NCI-H510A (cell line): ENCODE results near the gene ITIH2.
"Not testable (repeated sequence)": the region's sequence is repeated elsewhere in the genome, so short reads cannot be mapped to it uniquely, and the experiment has no call there.

Source experiments
- DNase-seq: peaks from one replicate; lab custom pipeline; 2025; lab: John Stamatoyannopoulos, UW

Gene ITIH2

DNA sequence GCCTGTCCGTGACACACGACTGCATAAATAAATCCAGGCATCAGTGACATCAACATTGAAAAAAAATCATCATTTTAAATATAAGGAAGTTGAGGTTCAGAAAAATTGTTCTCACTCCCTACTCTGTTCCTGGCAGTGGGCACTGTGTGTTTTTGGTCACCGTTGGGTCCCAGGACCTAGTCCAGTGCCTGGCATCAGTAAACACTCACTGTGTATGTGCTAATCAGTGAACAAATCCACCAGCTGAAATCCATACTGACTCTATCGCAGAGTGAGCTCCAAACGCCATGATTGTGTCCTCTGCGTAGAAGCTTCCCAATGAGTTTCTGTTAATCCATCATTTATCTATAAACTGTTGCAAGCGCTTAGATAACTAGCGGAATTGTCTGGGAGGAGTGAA lies 41.2 kb downstream of the ITIH2 start:
- no peak for DNase-seq

DNA sequence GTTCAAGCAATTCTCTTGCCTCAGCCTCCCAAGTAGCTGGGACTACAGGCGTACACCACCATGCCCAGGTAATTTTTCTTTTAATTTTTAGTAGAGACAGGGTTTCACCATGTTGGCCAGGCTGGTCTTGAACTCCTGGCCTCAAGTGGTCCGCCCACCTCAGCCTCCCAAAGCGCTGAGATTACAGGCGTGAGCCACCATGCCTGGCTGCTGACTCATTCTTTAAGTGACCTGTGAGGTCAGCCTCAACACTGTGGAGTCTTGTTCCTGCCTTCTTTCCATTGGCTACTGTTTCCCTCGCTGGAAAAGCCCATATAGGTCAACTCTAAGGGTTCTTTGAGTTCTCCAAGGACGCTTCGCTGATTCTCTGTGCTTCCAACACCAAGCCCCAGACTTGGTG lies 45.5 kb downstream of the ITIH2 start:
- DNase-seq: not testable (repeated sequence)

DNA sequence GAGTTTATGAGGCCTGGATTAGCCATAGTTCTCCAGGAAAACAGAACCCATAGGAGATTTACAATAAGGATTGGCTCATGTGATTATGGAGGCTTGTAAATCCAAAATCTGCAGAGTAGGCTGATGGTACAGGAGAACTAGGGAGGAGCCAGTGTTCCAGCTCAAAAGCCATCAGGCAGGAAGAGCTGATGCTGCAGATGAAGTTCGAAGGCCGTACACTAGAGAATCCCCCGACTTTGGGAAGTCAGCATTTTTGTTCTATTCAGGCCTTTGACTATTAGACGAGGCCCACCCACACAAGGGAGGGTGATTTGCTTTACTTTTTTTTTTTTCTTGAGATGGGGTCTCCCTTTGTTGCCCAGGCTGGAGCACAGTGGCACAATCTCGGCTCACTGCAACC lies 47.1 kb downstream of the ITIH2 start:
- no peak for DNase-seq

DNA sequence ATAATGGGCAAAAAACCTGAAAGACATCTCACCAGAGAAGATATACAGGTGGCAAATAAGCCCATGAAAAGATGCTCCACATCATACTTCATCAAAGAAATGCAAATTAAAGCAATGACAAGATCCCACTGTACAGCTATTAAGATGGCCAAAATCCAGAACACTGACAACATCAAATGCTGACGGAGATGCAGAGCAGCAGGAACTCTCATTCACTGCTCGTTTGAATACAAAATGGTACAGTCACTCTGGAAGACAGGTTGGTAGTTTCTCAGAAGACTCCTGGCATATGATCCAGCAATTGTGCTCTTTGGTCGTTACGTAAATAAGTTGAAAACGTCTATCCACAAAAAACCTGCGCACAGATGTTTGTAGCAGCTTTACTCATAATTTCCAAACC lies 49.1 kb downstream of the ITIH2 start:
- DNase-seq: no peak

DNA sequence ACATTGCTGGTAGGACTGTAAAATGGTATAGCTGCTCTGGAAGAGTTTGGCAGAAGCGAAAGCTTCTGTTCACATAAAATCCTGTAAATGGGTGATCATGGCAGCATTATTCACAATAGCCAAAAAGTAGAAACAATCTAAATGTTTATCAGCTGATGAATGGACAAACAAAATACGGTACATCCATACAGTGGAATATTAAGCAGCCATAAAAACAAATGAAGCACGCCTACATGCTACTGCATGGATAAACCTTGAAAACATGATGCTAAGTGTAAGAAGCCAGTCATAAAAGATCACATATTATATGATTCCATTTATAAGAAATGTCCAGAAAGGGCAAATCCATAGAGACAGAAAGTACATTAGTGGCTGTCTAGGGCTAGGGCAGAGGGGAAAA lies 52.0 kb downstream of the ITIH2 start:
- DNase-seq: no peak

DNA sequence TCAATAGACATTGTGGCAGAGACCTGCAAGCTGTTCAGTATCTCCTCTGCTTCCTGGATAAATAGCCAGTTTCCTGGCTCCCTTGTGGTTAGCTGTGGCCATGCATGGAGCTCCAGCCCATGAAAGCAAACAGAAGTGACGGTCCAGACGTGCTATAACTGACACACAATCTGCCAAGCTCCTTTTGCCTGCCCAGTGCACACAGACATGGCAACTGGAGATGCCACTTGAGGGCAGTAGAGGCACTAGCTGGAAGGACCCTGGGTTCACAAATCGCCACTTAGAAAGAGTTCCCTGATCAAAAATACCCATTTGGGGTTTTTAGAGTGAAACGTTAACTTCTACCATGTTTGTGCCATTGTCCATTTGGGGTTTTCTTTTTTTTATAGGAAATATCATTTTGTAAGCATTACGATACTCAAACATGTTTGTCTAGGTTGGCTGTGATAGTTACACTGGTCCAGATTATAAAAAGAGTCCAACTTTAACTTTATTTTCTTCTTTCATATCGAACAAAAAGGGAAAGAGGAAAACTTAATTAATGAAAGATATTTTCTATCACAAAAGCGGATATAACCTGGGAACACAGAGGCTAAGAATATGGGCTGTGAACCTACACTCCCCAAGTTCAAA lies 53.4 kb downstream of the ITIH2 start:
- DNase-seq: no peak

DNA sequence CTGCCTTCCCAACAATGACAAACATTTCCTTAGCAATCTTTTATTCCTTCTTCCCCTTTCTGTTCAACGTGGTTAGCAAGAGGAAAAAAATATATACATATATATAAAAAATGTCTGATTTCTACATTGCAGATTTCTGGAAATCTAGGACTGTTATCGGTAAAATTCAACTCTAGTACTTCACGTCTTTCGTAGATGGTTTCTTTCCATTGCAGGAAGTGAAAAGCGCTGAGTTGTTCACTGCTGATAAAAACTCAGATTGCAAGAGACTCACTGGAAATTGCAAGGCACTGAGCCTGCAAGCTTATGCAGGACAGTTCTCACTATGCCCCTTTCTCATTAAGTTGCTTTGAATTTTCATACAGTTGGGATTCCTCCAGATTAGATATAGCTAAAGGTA lies 60.8 kb downstream of the ITIH2 start:
- no peak for DNase-seq

DNA sequence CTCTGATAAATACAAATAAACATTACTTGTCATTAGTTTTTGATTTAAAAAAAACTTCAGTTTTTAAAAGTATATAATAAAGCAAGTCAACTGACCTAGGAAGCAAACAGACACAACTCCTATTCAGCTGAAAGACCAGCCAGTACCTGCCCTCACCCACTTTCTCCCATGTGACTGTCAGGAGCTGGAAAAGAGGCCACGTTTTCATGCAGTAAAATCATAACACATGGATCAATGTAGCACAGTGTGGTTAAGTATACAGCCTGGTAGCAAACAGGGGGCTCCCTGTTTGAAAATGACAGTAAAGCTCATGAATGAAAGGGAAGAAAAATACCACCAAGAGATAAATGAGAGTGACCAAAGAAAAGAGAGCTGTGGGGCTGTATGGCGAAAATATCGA lies 63.1 kb downstream of the ITIH2 start:
- no peak for DNase-seq

DNA sequence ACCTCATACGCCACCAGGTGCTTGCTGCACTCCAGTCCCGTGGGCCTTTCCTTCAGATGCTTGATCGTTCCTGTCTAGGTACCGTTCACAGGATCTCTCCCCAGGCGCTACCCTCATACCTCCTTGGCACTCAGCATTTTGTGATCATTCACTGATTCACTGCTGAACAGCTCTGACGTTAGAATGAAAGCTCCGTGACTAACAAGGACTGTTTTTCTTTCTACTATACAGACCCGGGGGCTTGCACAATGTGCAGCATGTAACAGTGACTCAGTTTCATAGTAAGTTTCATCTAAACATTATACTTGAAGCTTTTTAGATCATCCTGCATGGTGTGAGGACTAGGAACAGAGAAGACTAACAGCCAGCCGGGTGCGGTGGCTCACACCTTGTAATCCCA lies 64.1 kb downstream of the ITIH2 start:
- no peak for DNase-seq

DNA sequence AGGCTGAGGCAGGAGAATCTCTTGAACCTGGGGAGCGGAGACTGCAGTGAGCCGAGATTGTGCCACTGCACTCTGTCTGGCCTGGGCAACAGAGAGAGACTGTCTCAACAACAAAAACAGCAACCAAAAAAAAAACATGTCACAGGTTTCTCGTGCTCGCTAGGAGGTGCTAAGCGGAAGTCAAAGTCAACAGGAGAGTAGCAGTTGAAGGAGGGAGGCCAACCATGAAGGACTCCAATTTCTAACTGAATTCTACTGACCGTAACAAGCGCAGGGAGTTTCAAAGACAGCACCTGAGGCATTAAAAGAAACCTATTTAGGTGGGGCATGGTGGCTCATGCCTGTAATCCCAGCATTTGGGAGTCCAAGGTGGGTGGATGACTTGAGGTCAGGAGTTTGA lies 65.3 kb downstream of the ITIH2 start:
- DNase-seq: no peak

DNA sequence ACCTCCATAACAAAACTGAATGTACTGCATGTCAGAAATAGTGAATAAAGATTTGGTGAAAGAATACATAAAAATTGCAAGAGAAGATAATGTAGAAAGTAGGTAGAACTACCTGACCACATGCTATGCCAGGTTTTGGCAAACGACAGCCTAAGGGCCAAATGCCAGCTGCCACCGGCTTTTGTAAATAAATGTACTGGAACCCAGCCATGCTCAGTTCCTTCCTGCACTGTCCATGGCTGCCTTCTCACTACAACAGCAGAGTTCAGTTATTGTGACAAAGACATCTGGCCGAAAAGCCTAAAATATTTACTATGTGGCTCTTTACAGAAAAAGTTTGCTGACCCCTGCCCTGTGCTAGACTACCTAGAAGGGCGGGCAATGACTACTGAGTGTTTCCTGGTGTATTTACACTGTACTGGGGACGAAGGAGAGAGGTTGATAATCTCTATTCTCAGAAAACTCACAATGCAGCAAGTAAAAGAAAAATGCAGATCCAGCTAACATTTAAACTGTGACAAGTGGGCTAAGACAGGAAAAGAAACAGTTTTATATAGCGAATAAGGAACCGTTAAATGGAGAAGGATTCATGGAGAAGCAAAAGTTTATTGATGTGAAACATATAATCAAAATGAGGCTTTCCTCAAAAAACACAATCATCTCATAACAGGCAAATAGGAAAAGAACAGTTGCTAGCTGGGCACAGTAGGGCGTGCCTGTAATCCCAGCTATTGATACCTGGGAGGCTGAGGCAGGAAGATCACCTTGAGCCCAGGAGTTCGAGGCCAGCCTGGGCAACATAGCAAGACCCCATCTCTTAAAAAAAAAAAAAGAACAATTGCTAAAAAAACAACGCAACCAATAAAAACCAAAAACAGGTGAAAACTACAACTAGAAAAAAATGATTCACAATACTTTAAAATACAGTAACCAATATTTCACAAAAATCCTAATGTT lies 71.0 kb downstream of the ITIH2 start:
- DNase-seq: no peak

DNA sequence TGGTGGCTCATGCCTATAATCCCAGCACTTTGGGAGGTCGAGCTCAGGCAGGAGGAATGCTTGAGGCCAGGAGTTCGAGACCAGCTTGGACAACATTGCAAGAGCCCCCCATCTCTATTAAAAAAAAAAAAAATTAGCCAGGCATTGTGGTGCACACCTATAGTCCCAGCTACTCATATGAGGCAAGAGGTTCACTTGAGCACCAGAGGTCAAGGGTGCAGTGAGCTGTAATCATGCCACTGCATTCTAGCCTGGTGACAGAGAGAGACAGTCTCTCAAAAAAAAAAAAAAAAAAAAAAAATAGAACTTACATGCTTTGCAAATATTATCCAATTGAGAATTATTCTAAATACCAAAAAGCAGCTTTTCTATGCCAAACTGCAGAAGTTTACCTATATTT lies 73.7 kb downstream of the ITIH2 start:
- DNase-seq: no peak

DNA sequence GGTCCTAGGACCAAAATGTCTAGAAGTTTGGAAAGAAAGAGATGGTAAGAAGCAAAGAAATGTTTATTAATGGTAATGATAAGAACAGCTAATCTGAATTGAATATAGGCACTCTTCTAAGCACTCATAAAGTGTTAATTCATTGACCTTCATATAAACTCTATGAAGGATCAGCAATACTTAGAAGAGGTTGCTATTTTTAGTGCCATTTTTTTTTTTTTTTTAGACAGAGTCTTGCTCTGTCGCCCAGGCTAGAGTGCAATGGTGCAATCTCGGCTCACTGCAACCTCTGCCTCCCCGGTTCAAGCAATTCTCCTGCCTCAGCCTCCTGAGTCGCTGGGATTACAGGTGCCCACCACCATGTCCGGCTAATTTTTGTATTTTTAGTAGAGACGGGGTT lies 79.1 kb downstream of the ITIH2 start:
- not testable (repeated sequence) for DNase-seq

DNA sequence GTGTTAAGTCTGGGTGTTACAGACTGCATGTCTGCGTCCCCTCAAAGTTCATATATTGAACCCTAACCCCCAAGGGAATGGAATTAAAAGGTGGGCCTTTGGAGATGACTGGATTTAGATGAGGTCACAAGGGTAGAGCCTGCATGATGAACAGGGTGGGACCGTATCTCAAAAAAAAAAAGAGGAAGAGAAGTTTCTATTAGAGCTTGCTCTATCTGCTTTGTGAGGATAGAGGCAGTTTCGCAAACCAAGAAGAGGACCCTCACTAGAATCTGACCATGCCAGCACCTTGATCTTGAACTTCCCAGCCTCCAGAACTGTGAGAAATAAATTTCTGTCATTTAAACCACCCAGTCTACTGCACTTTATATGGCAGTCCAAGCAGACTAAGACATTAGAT lies 83.3 kb downstream of the ITIH2 start:
- no peak for DNase-seq

DNA sequence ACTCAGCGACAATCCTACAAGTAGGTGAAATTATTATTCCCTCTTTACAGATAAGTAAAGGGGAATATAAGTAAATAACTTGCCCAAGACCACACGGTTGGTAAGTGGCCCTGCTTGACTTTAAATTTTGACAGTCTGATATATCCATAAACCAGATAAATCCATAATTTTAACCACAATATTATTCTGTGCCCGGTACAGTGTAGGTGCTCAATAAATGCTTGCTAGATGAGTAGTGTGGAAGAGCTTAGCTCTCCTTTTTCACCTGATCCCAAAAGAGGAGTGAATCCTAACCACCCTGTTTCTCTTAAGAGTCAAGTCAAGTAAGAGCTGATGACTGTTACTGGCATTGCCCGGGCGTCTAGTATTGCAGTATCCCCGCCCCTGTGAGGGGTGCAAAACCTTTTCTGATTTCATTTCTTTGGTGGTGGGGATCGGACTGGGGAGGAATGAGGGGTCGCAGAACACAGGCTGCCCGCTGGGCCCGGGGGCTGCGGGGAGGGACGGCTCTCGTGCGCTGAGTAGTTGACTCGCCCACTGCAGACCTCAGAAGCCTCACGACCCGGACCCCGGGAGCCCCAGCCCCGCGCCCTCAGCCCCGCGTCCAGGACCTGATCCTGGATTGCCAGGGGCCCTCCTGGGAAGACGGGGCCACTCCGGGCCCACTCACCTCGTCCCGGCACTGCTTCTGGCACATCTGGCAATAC lies 84.2 kb downstream of the ITIH2 start:
- no peak for DNase-seq

DNA sequence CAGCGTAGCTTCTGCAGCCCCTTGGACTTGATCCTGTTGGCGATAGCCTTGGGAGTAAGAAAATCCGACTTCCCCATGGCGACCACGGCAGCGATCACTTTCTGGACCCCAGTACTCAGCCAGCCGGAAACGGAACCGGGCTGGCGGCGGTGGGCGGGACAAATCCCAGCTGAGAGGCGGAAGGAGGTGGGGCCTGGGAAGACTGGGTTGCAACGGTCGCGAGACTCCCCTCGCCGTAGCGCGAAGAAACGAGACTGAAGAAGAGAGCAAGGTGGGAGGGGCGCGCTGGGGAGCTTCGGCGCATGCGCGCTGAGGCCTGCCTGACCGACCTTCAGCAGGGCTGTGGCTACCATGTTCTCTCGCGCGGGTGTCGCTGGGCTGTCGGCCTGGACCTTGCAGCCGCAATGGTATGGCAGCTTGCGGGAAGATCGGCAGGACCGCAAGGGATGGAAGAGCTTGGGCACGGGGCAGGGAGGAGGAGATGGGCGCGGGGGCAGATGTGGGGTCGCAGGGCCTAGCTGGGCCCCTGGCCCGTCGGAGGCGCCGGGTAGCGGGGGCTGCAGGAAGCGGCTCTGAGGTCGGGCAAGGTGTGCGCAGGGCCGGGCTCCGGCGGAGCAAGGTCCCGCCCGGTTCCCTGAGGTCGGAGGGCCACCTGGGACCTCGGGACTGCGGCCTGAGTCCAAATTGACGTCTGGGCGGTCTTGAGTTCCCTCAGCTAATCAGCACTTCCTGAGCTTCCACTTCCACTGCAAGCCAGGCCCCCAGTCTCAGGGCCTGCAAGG lies 84.9 kb downstream of the ITIH2 start, which contains the start of the genes ATP5F1C and KIN:
Gene ATP5F1C, plus strand, starts transcription at position 321 of the 782 bp plus-strand sequence. Its CDS starts 31 bp downstream, at position 352.
Gene KIN, minus strand, starts transcription at position 137 of the 782 bp plus-strand sequence. Its CDS starts 60 bp downstream, at position 77.
- peak; percentile 69 for DNase-seq

DNA sequence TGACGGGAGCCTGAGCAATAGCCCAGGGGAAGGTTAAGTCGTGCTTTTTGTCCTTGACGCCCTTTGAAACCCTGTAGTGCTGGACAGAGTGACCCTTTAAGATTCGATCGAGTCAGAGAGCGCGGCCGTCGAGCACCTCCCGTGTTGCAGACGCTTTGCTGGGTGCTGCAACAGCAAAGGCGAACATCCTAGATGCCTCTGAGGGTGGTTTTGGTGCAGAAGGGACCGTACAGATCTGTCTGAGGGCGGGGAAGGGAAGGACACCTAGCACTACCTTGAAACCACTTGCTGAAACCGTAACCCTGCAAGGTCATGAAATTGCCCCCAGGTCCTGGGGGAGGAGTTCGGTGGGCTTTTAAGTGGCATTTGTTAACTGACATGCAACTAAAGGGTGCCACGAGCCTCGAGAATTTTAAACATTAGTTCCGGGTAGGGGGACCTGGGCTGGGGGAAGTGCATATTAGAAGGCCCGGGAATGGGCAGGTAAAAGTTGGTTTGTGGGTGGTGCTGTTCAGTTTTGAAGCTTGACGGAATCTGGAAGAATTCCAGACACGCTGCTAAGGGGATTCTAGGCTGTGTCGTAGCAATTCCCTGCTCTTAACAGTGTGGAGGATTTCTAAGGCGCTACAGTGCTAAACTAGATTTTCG lies 85.6 kb downstream of the ITIH2 start:
- DNase-seq: no peak

DNA sequence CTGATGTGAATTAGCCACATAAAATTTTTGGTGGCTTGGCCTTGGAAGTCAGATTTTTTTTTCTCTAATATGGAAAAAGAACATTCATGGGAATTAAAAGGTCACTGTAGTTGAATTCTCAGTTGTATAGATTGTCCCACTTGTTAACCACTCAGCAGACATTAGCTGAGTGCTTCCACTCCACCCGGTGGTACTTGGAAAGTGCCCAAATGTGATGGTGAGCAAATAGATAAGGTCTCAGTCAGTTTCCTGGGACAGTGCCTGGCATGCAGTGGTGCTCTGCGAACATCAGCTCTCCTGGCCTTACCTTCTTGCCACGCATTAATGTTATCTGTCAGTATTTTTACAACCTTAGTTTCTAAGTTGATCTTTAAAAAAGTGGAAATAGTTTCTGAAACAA lies 86.3 kb downstream of the ITIH2 start:
- DNase-seq: no peak

DNA sequence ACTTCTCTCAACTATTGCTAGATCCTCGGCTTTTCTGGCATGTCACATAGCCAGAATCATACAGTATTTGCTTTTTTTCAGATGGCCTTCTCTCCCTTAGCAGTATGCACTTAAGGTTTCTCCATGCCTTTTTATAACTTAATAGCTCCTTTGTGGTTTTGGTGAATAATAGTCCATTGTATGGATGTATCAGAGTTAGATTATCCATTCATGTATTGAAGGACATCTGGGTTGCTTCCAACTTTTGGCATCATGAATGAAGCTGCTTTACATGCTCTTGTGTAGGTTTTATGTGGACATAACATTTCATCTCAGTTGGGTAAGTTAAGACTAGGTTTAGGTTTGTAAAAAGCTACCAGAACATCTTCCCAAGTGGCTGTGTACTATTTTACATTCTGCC lies 89.4 kb downstream of the ITIH2 start:
- no peak for DNase-seq

DNA sequence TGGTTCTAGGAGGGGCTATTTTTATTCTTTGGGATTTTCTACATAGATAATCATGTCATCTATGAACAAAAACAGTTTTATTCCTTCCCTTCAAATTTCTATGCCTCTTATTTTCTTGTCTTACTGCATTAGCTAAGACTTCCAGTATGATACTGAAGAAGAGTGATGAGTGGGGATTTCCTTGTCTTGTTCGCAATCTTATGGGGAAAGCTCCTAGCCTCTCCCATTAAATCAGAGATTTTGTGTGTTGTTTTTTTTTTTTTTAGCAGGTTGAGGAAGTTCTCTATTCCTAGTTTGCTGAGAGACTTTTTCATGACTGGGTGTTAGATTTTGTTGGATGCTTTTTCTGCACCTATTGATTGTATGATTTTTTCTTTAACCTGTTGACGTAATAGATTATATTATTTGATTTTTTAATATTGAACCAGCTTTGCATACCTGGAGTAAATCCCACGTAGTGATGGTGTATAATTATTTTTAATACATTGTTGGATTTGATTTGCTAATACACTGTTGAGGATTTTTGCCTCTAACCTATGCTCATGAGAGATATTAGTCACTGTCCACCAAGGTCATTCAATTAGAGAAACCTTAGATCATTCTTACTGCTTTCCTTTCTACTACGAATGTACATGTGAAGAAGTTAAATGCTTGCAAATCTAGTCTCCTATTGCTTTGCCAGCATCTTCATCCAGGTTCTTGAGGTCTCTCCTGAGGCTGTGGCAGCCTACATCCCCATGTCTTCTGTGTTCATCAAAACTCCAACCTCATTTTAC lies 91.3 kb downstream of the ITIH2 start:
- no peak for DNase-seq

DNA sequence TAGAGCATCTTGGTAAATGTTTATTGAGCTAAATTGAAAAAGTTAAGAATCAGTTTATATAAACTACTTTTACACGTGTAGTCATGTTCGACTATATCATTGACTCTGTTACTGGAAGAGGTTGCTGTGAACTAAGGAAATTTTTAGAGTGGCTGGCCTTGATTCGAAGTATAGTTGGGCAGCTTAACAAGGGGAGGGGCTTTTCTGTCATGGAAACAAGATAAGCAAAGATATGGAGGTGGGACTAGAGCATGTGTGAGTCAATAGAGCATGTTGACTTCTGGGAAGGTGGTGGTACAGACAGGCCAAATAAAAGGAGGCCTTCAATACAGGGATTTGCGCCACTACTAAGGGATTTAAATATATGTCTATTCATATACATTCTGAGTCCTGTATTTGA lies 92.5 kb downstream of the ITIH2 start:
- DNase-seq: no peak
